Trophoblast cell (in vitro differentiated cells and primary cell): ENCODE results near the gene PLXNA2.

Experiments
- DNase-seq, 2 donors: peaks; one replicate each; pipeline ENCODE4 v3.0.0-alpha.2; 2016
- H2AFZ ChIP-seq: 2 replicates; pipeline ENCODE4 v1.6.1; 2013; ENCODE audit warnings: low read length, moderate library complexity, mild to moderate bottlenecking; ENCODE audit not compliant: insufficient read depth, poor library complexity
- H2AK5ac ChIP-seq: 2 replicates; pipeline ENCODE4 v1.6.1; 2013; ENCODE audit warnings: mild to moderate bottlenecking, low read length
- H2BK120ac ChIP-seq: 2 replicates; pipeline ENCODE4 v1.6.1; 2013; ENCODE audit warnings: low read length, mild to moderate bottlenecking, moderate library complexity; ENCODE audit not compliant: insufficient read depth, poor library complexity
- H2BK12ac ChIP-seq: 2 replicates; pipeline ENCODE4 v1.6.1; 2013; ENCODE audit warnings: mild to moderate bottlenecking, low read length, moderate library complexity
- H2BK5ac ChIP-seq: 2 replicates; pipeline ENCODE4 v1.6.1; 2013; ENCODE audit warnings: low read length, low read depth, moderate library complexity, mild to moderate bottlenecking; ENCODE audit not compliant: poor library complexity
- H3K14ac ChIP-seq: 2 replicates; pipeline ENCODE4 v1.6.1; 2013; ENCODE audit warnings: mild to moderate bottlenecking, low read length
- H3K18ac ChIP-seq: 2 replicates; pipeline ENCODE4 v1.6.1; 2013; ENCODE audit warnings: mild to moderate bottlenecking, low read length
- H3K23ac ChIP-seq: 2 replicates; pipeline ENCODE4 v1.6.1; 2013; ENCODE audit warnings: low read length
- H3K27ac ChIP-seq: 2 replicates; pipeline ENCODE4 v1.5.1; 2013; ENCODE audit warnings: low read depth, mild to moderate bottlenecking, inconsistent platforms, low read length, moderate library complexity
- H3K27me3 ChIP-seq: 2 replicates; pipeline ENCODE4 v1.6.1; 2013; ENCODE audit warnings: inconsistent platforms, mild to moderate bottlenecking, low read length, moderate library complexity; ENCODE audit not compliant: insufficient read depth
- H3K36me3 ChIP-seq, 2 experiments: 1 replicate in 1 of 2; 2 replicates in 1 of 2; pipeline ENCODE4 v1.6.1; 2013; ENCODE audit warnings: low read length in 2 of 2, mild to moderate bottlenecking in 2 of 2, moderate library complexity in 1 of 2; ENCODE audit not compliant: insufficient read depth in 2 of 2, control insufficient read depth in 1 of 2
- H3K4ac ChIP-seq: 2 replicates; pipeline ENCODE4 v1.6.1; 2013; ENCODE audit warnings: low read depth, mild to moderate bottlenecking, low read length, moderate library complexity
- H3K4me1 ChIP-seq, 2 experiments: 1 replicate in 1 of 2; 2 replicates in 1 of 2; pipeline ENCODE4 v1.6.1; 2013; ENCODE audit warnings: low read length in 2 of 2, mild to moderate bottlenecking in 2 of 2, moderate library complexity in 1 of 2; ENCODE audit not compliant: insufficient read depth in 2 of 2, control insufficient read depth in 1 of 2
- H3K4me2 ChIP-seq: 2 replicates; pipeline ENCODE4 v1.6.1; 2013; ENCODE audit warnings: inconsistent platforms, mild to moderate bottlenecking, low read length, moderate library complexity
- H3K4me3 ChIP-seq: 2 replicates; pipeline ENCODE4 v1.5.1; 2013; ENCODE audit warnings: mild to moderate bottlenecking, low read depth, low read length, inconsistent platforms
- H3K79me1 ChIP-seq: one replicate; pipeline ENCODE4 v1.6.1; 2013; ENCODE audit warnings: low read length
- H3K79me2 ChIP-seq: 2 replicates; pipeline ENCODE4 v1.6.1; 2013; ENCODE audit warnings: low read length, mild to moderate bottlenecking; ENCODE audit not compliant: control insufficient read depth, insufficient read depth, poor library complexity
- H3K9ac ChIP-seq: 2 replicates; pipeline ENCODE4 v1.6.1; 2013; ENCODE audit warnings: mild to moderate bottlenecking, low read length
- H3K9me3 ChIP-seq: 2 replicates; pipeline ENCODE4 v1.6.1; 2013; ENCODE audit warnings: low read depth, mild to moderate bottlenecking, control low read depth, inconsistent platforms, low read length; ENCODE audit not compliant: insufficient read depth
- H4K12ac ChIP-seq: 2 replicates; pipeline ENCODE4 v1.6.1; 2013; ENCODE audit warnings: low read depth, mild to moderate bottlenecking, low read length, moderate library complexity
- H4K8ac ChIP-seq: 2 replicates; pipeline ENCODE4 v1.6.1; 2013; ENCODE audit warnings: low read depth, mild to moderate bottlenecking, low read length, moderate library complexity
- H4K91ac ChIP-seq: one replicate; pipeline ENCODE4 v1.6.1; 2013; ENCODE audit warnings: low read depth, mild to moderate bottlenecking, low read length, moderate library complexity
- WGBS: extraction: QIAGEN DNeasy Blood & Tissue Kit; methylation state at CpG from one replicate; pipeline ENCODE4 v1.1.7; 2013; ENCODE audit warnings: missing lambda C conversion rate; ENCODE audit not compliant: insufficient read length, insufficient coverage; ENCODE audit errors: extremely low coverage; 5-methylcytosine and 5-hydroxymethylcytosine counted together

The PLXNA2 gene

GRCh38 chr1:208278638-208279037, 34.5 kb upstream of the PLXNA2 start:
- Histone ChIP-seq H3K18ac (no peak overlapping the region), H4K91ac (no peak overlapping the region), H3K14ac (no peak overlapping the region), H3K9ac (no peak overlapping the region), H2AK5ac (no peak overlapping the region), H3K27ac (no peak overlapping the region), H3K27me3 (no peaks in the 10 kb centered on the region), H2AFZ (no peak overlapping the region), H2BK120ac (no peak overlapping the region), H3K23ac (no peak overlapping the region), H2BK5ac (no peak overlapping the region), H3K79me2 (no peaks in the 10 kb centered on the region), H3K4ac (no peak overlapping the region), H3K79me1 (no peaks in the 10 kb centered on the region), H3K4me3 (no peak overlapping the region), H3K4me1 (no peaks in the 10 kb centered on the region), H2BK12ac (no peak overlapping the region), H4K8ac (no peak overlapping the region), H3K36me3 (no peaks in the 10 kb centered on the region), H3K4me2 (no peak overlapping the region), H4K12ac (no peak overlapping the region), H3K9me3 (no peaks in the 10 kb centered on the region)
- no peak for DNase-seq
- WGBS: no CpG with 5 or more reads among the region's 1 CpG

GRCh38 chr1:208276757-208277435, 32.7 kb upstream of the PLXNA2 start:
- Histone ChIP-seq H2AK5ac (no peak overlapping the region), H2BK12ac (no peak overlapping the region), H3K79me1 (no peaks in the 10 kb centered on the region), H3K79me2 (no peaks in the 10 kb centered on the region), H3K4me2 (no peak overlapping the region), H2BK5ac (no peak overlapping the region), H3K27ac (no peak overlapping the region), H3K18ac (no peak overlapping the region), H3K4me1 (no peaks in the 10 kb centered on the region), H4K91ac (no peak overlapping the region), H3K36me3 (no peaks in the 10 kb centered on the region), H4K8ac (no peak overlapping the region), H3K9me3 (no peaks in the 10 kb centered on the region), H3K4ac (no peak overlapping the region), H4K12ac (no peak overlapping the region), H3K4me3 (no peak overlapping the region), H2AFZ (no peak overlapping the region), H2BK120ac (no peak overlapping the region), H3K14ac (no peak overlapping the region), H3K23ac (no peak overlapping the region), H3K9ac (no peak overlapping the region), H3K27me3 (no peaks in the 10 kb centered on the region)
- WGBS: no CpG with 5 or more reads among the region's 3 CpGs
- no peak for DNase-seq

- no peak overlapping the region for H3K27ac ChIP-seq
- H3K36me3 ChIP-seq: no peaks in the 10 kb centered on the region
- no peak overlapping the region for H3K18ac ChIP-seq
- no peak overlapping the region for H4K8ac ChIP-seq
- no peak overlapping the region for H3K23ac ChIP-seq
- no peaks in the 10 kb centered on the region for H3K79me1 ChIP-seq
- no peak overlapping the region for H4K91ac ChIP-seq
- no peak overlapping the region for H2AFZ ChIP-seq
- no peak overlapping the region for H2BK12ac ChIP-seq
- H3K9ac ChIP-seq: no peak overlapping the region
- no peak overlapping the region for H4K12ac ChIP-seq
- no peak overlapping the region for H3K4me3 ChIP-seq
- no peak overlapping the region for H3K14ac ChIP-seq
- H2AK5ac ChIP-seq: no peak overlapping the region
- H3K4ac ChIP-seq: no peak overlapping the region
- no CpG with 5 or more reads among the region's 2 CpGs for WGBS
- H2BK120ac ChIP-seq: no peak overlapping the region
- H2BK5ac ChIP-seq: no peak overlapping the region
- no peak overlapping the region for H3K4me2 ChIP-seq
- H3K27me3 ChIP-seq: no peaks in the 10 kb centered on the region
- H3K4me1 ChIP-seq: peaks cover 0 to 9% of the 10 kb centered on the region in 2 experiments
- no peaks in the 10 kb centered on the region for H3K9me3 ChIP-seq
- DNase-seq: no peak
- H3K79me2 ChIP-seq: no peaks in the 10 kb centered on the region
These were observed 30.9 kb upstream of the PLXNA2 start for GRCh38 chr1:208275083-208275482.

DNA sequence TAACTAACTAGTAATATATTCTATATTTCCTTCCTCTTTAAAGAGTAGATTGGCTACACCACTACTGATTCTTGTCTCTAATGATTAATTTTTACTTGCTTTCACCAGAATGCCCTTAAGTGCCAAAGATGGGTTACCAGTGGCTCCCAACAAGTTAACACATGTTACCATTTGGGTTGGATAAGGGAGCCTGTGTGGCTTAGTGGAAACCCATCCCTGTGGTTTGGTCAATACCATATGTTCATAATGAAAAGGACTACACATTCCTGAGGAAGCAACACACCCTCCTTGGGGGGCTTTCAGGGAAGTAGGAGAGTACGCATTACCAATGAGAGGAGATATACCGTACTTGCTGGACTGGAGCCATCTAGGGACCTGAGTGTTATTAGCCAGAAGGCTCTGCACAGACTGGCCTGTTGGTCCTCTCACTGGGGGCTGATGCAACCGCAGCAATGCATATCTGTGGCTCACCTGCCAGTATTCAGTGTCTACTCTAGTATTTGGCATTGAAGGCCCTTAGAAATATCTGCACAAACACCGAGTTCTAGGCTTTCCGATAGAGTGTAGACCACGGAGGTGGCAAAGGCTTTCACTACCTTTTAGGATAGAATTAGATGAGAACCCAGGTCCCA, 29.3 kb upstream of the PLXNA2 start:
- WGBS: no CpG with 5 or more reads among the region's 6 CpGs
- Histone ChIP-seq H4K8ac (no peak overlapping the region), H4K12ac (no peak overlapping the region), H3K9ac (no peak overlapping the region), H3K18ac (no peak overlapping the region), H3K4ac (no peak overlapping the region), H3K36me3 (no peaks in the 10 kb centered on the region), H2BK5ac (no peak overlapping the region), H2BK12ac (no peak overlapping the region), H3K4me1 (peaks cover 0 to 9% of the 10 kb centered on the region in 2 experiments), H3K27me3 (no peaks in the 10 kb centered on the region), H3K27ac (no peak overlapping the region), H3K14ac (no peak overlapping the region), H3K23ac (no peak overlapping the region), H3K4me2 (no peak overlapping the region), H2BK120ac (no peak overlapping the region), H2AFZ (no peak overlapping the region), H2AK5ac (no peak overlapping the region), H4K91ac (no peak overlapping the region), H3K4me3 (no peak overlapping the region), H3K79me2 (no peaks in the 10 kb centered on the region), H3K9me3 (peaks cover 2% of the 10 kb centered on the region), H3K79me1 (no peaks in the 10 kb centered on the region)
- DNase-seq: no peak
